Parathyroid adenoma (tissue), 2 donors: ENCODE results near the gene ZNF280A.

Source experiments
- H2AFZ ChIP-seq: fragments of 300-600 bp; sonication (generic); one replicate; pipeline ENCODE4 v1.7.0; 2017; ENCODE audit warnings: antibody characterized with exemption, mild to moderate bottlenecking
- H3K27ac ChIP-seq: fragments of 300-600 bp; sonication (generic); one replicate; pipeline ENCODE4 v1.7.0; 2017
- H3K27me3 ChIP-seq: fragments of 300-600 bp; sonication (generic); one replicate; pipeline ENCODE4 v1.7.0; 2017; ENCODE audit warnings: low read length; ENCODE audit not compliant: control insufficient read depth, insufficient read depth
- H3K36me3 ChIP-seq: fragments of 300-600 bp; sonication (generic); one replicate; pipeline ENCODE4 v1.7.0; 2017; ENCODE audit warnings: low read length; ENCODE audit not compliant: control insufficient read depth, insufficient read depth
- H3K4me1 ChIP-seq: fragments of 300-600 bp; sonication (generic); one replicate; pipeline ENCODE4 v1.7.0; 2017; ENCODE audit warnings: control low read depth
- H3K4me2 ChIP-seq: fragments of 300-600 bp; sonication (generic); one replicate; pipeline ENCODE4 v1.7.0; 2017; ENCODE audit warnings: low read length
- H3K4me3 ChIP-seq: fragments of 300-600 bp; sonication (generic); one replicate; pipeline ENCODE4 v1.7.0; 2017; ENCODE audit warnings: low read depth, low read length
- H3K79me2 ChIP-seq: fragments of 300-600 bp; sonication (generic); one replicate; pipeline ENCODE4 v1.7.0; 2017; ENCODE audit warnings: control low read depth
- H3K9ac ChIP-seq: fragments of 300-600 bp; sonication (generic); one replicate; pipeline ENCODE4 v1.7.0; 2017; ENCODE audit warnings: mild to moderate bottlenecking
- H3K9me3 ChIP-seq: fragments of 300-600 bp; sonication (generic); one replicate; pipeline ENCODE4 v1.7.0; 2017; ENCODE audit warnings: low read length; ENCODE audit not compliant: control insufficient read depth
- TF ChIP-seq, protein P1 (sequence below): fragments of 300-600 bp; sonication (generic); IDR thresholded peaks from one replicate; pipeline ENCODE4 v1.7.0; 2017; ENCODE audit warnings: antibody characterized with exemption, mild to moderate bottlenecking
- donor health status: primary hyperparathyroidism.

Gene ZNF280A

GRCh38 chr22:22465782-22466181, 54.3 kb downstream of the ZNF280A start:
- Histone ChIP-seq H3K79me2 (no peaks in the 10 kb centered on the region), H3K9ac (no peak overlapping the region), H3K4me1 (no peaks in the 10 kb centered on the region), H2AFZ (no peak overlapping the region), H3K9me3 (no peaks in the 10 kb centered on the region), H3K4me2 (no peak overlapping the region), H3K27ac (no peak overlapping the region), H3K36me3 (no peaks in the 10 kb centered on the region), H3K4me3 (no peak overlapping the region), H3K27me3 (no peaks in the 10 kb centered on the region)
- TF ChIP-seq, protein P1, sequence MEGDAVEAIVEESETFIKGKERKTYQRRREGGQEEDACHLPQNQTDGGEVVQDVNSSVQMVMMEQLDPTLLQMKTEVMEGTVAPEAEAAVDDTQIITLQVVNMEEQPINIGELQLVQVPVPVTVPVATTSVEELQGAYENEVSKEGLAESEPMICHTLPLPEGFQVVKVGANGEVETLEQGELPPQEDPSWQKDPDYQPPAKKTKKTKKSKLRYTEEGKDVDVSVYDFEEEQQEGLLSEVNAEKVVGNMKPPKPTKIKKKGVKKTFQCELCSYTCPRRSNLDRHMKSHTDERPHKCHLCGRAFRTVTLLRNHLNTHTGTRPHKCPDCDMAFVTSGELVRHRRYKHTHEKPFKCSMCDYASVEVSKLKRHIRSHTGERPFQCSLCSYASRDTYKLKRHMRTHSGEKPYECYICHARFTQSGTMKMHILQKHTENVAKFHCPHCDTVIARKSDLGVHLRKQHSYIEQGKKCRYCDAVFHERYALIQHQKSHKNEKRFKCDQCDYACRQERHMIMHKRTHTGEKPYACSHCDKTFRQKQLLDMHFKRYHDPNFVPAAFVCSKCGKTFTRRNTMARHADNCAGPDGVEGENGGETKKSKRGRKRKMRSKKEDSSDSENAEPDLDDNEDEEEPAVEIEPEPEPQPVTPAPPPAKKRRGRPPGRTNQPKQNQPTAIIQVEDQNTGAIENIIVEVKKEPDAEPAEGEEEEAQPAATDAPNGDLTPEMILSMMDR, result no peak

- no peak overlapping the region for H2AFZ ChIP-seq
- no peaks in the 10 kb centered on the region for H3K4me1 ChIP-seq
- H3K36me3 ChIP-seq, result no peaks in the 10 kb centered on the region
- TF ChIP-seq, protein P1, result no peak
- no peak overlapping the region for H3K4me2 ChIP-seq
- no peaks in the 10 kb centered on the region for H3K79me2 ChIP-seq
- H3K27me3 ChIP-seq, result no peaks in the 10 kb centered on the region
- no peaks in the 10 kb centered on the region for H3K9me3 ChIP-seq
- no peak overlapping the region for H3K9ac ChIP-seq
- no peak overlapping the region for H3K27ac ChIP-seq
- H3K4me3 ChIP-seq, result no peak overlapping the region
Measured at GRCh38 chr22:22465094-22465602, 54.9 kb downstream of the ZNF280A start.

- no peaks in the 10 kb centered on the region for H3K36me3 ChIP-seq
- no peaks in the 10 kb centered on the region for H3K9me3 ChIP-seq
- H3K4me1 ChIP-seq, result no peaks in the 10 kb centered on the region
- TF ChIP-seq, protein P1, result no peak
- no peak overlapping the region for H3K27ac ChIP-seq
- no peak overlapping the region for H3K9ac ChIP-seq
- H3K4me3 ChIP-seq, result no peak overlapping the region
- no peaks in the 10 kb centered on the region for H3K27me3 ChIP-seq
- no peak overlapping the region for H2AFZ ChIP-seq
- no peak overlapping the region for H3K4me2 ChIP-seq
- H3K79me2 ChIP-seq, result no peaks in the 10 kb centered on the region
Measured at GRCh38 chr22:22464541-22465054, 55.5 kb downstream of the ZNF280A start.

DNA sequence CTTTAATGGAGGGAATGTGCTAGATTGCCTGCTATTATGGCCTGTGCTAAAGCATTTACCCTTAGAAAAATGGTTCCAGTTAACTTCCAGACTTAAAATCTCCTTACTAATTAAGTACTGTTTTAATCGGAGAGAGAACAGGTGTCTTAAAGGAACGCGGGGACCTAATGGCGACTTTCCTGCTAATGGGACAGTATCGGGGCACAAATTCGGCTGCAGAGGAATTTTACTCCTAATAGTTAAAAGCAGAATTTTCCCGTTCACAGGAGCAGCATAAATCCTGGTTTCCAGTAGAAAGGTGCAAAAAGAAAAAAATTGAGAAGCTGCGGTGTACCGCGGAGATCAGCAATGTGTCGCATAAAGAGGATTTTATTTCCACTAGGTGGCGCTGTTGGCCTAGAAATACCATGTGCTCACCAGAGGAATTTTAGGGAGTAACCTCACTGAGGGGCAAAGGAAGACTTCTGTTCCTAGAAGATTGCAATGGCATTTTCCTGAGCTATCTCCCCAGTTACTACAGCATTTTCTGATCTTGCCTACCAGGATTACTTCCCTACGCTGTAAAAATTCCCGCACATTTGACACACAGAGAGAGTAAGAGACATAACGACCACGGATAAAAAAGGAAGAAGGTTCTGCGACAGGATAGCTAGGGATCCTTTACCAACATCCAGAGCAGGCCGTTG, 56.1 kb downstream of the ZNF280A start:
- Histone ChIP-seq H3K4me3 (no peak overlapping the region), H3K9me3 (no peaks in the 10 kb centered on the region), H3K4me1 (no peaks in the 10 kb centered on the region), H3K36me3 (no peaks in the 10 kb centered on the region), H3K27ac (no peak overlapping the region), H3K4me2 (no peak overlapping the region), H3K27me3 (no peaks in the 10 kb centered on the region), H3K79me2 (no peaks in the 10 kb centered on the region), H3K9ac (no peak overlapping the region), H2AFZ (no peak overlapping the region)
- TF ChIP-seq, protein P1, result peak; percentile 53
